ENCODE data around the gene ADSL.

- TF ChIP-seq POLR2AphosphoS5 (IDR thresholded peaks at IDR 0.05), result no peak
- TF ChIP-seq CTCF (IDR thresholded peaks at IDR 0.05), result no peak
- TF ChIP-seq EP300 (IDR thresholded peaks at IDR 0.05), result no peak
Observed at GRCh38 chr22:40345815-40346184, 500 bp upstream of the ADSL start.

All from suprapubic skin (tissue), 4 donors.